HG03175 (cell line): Measurements from ENCODE around the gene HKDC1.
"Not testable (repeated sequence)": the region's sequence is repeated elsewhere in the genome, so short reads cannot be mapped to it uniquely, and the experiment has no call there.

Experiments used
- ATAC-seq: cut with Tn5 transposase; IDR thresholded peaks from one replicate; pipeline ENCODE4 v1.9.1; 2021; ENCODE audit warnings: mild to moderate bottlenecking, moderate library complexity; ENCODE audit not compliant: unreplicated experiment

The HKDC1 gene

GRCh38 chr10:69242040-69242851, 22.1 kb downstream of the HKDC1 start:
- ATAC-seq, result no peak

- ATAC-seq, result no peak
Observed at GRCh38 chr10:69242852-69243212, 22.7 kb downstream of the HKDC1 start.

GRCh38 chr10:69243817-69244216, 23.7 kb downstream of the HKDC1 start:
- ATAC-seq, result no peak

- ATAC-seq, result no peak
Observed at GRCh38 chr10:69246036-69246435, 25.9 kb downstream of the HKDC1 start.

DNA sequence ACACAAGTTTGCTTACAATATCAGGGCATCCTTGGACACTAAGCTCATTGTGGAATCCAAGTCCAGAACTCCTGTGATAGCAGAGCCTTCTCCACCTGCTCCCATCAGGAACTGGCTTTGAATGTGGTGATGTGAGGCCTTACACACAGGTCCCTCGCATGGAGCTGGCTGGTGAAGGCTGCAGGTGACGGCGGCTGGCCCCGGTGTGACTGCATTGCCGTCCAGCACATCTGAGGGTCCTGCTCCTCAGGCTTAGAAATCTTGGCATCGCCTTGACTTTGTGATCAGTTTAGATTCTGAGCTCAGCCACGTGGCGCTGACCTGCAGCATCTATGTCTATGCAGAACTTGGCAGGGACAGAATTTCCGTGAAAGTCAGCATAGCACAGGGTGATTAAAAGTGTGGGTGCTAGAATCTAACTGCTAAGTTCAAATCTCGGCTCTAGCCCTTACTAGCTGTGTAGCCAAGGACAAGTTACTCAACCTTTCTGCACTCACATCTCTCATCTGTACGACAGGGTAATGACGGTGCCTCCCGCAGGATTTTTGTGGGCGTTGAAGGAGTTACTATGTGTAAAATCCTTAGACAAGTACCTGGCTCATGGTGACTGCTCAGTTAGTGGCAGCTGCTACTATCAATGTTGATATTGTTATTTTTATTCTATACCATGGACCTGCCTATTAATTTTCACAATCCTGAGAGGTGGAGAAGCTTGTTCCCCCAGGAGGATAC, 26.6 kb downstream of the HKDC1 start:
- ATAC-seq, result no peak

DNA sequence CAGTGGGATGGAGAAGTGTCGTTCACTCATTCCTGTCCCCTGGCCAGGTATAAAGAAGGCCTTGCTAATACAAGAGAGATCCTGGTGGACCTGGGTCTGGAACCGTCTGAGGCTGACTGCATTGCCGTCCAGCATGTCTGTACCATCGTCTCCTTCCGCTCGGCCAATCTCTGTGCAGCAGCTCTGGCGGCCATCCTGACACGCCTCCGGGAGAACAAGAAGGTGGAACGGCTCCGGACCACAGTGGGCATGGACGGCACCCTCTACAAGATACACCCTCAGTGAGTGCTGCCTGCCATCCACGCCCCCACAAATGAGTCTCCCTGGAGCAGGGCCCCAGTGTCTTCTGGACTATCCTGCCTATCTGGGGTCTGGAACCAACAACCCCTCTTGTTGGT, 27.2 kb downstream of the HKDC1 start:
- ATAC-seq, result no peak

DNA sequence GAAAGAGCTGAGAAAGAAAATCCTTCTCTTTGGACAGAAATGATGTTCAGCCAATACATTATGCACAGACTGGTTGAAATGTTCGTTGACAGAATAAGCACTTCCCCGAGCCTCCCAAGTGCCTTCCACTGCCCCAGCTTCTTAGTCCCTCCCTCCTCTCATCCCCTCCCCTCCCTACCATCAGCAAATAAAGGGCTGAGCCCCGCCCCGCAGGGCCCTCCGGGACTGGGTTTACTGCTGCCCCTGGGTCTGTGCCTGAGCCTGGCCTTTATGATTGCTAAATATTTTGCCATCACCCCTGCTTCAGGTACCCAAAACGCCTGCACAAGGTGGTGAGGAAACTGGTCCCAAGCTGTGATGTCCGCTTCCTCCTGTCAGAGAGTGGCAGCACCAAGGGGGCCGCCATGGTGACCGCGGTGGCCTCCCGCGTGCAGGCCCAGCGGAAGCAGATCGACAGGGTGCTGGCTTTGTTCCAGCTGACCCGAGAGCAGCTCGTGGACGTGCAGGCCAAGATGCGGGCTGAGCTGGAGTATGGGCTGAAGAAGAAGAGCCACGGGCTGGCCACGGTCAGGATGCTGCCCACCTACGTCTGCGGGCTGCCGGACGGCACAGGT, 28.1 kb downstream of the HKDC1 start:
- ATAC-seq, result no peak

DNA sequence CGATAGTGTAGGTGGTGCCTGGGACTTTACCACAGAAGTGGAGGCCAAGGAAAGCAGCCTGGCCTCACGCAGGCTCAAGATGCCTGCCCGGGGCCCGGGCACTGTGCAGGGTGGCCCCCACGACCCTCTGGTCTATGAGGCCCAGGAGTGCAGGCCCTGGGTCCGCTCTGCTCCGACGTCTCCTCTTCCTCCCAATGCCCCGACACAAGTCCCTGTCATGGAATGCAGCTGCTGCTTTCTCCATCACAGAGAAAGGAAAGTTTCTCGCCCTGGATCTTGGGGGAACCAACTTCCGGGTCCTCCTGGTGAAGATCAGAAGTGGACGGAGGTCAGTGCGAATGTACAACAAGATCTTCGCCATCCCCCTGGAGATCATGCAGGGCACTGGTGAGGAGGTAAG, 29.9 kb downstream of the HKDC1 start:
- no peak for ATAC-seq

- not testable (repeated sequence) for ATAC-seq
Observed at GRCh38 chr10:69251417-69251816, 31.3 kb downstream of the HKDC1 start.

- no peak for ATAC-seq
Observed at GRCh38 chr10:69253171-69253570, 33.0 kb downstream of the HKDC1 start.

- ATAC-seq, result no peak
Observed at GRCh38 chr10:69254877-69255276, 34.7 kb downstream of the HKDC1 start.

DNA sequence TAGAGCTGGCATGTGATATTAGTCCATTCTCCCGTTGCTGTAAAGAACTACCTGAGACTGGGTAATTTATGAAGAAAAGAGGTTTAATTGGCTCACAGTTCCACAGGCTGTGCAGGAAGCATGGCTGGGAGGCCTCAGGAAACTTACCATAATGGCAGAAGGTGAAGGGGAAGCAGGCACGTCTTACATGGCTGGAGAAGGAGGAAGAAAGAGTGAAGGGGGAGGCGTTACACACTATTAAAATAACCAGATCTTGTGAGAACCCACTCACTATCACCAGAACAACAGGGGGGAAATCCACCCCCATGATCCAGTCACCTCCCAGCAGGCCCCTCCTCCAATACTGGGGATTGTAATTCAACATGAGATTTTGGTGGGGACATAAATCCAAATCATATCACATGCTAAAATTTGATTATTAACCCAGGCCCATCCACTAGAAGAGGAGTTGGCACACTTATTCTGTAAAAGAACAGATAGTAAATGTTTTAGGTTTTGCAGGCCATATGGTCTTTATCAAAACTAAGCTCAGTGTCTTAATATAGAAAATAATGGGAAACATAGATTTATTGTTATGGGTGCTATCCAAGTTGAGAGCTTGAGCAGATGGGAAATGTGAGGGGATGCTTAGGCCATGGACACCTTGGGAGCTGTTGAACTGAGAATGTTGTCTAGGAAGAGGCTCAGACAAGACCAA, 39.6 kb downstream of the HKDC1 start:
- no peak for ATAC-seq

DNA sequence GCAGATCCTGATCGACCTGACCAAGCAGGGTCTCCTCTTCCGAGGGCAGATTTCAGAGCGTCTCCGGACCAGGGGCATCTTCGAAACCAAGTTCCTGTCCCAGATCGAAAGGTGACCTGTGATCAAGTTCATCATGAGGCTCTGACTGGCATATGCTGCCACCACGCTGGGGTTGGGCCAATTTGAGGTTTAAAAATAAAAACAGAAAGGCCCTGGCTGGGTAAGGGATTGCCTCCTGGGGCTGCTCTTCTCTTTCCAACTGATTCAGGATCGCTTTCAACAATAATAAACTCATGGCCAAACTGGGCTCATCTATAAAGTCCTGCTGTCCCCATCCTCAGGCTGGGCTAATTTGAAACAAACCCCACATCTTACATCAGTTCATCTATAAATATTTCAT, 41.1 kb downstream of the HKDC1 start:
- ATAC-seq, result no peak

DNA sequence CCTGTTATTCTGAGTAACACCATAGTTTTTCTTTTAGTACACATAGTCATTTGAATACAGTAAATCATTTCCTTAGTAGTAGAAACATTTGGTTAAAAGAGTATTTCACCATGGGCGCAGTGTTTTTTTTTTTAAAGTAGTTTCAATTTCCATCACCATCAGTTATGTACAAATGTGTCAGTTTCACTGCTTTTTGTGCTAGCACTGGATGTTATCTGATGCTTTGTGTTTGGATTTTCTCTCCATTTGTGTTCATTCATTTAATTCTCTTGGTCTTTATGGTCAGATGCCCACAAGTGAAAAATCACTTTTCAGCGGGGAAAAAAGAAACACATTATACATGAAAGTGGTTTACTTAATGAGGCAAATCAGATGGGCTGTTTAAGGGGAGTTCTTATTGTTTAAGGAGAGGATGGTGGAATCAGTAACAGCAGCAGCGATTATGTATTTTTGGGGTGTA, 42.2 kb downstream of the HKDC1 start:
- ATAC-seq, result no peak

- ATAC-seq, result no peak
Observed at GRCh38 chr10:69265521-69265920, 45.4 kb downstream of the HKDC1 start.

GRCh38 chr10:69268761-69269416, 48.8 kb downstream of the HKDC1 start:
- no peak for ATAC-seq

DNA sequence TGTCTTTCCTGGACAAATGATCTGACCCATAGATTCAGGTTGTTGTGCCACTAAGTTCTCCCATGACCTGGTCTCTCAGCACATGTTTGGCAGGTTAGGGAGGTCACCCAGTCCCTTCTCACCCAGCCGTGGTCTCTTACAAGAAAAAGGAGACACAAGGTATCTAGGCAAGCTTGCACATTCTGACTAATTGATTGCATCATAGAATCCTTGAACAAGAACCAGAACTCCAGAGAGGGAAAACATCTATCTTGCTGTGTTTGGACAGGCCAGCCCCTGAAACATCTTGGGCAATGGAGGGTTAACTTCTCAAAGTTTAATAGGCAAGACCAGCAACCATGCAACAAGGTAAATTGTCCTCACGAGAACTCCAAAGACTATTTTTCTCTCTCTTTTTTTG, 49.6 kb downstream of the HKDC1 start:
- no peak for ATAC-seq

GRCh38 chr10:69270990-69271389, 50.9 kb downstream of the HKDC1 start:
- no peak for ATAC-seq

- ATAC-seq, result no peak
Observed at GRCh38 chr10:69272624-69273023, 52.5 kb downstream of the HKDC1 start.

- no peak for ATAC-seq
Observed at GRCh38 chr10:69275444-69275843, 55.3 kb downstream of the HKDC1 start.

GRCh38 chr10:69276503-69276902, 56.4 kb downstream of the HKDC1 start:
- no peak for ATAC-seq
